HEK293T (cell line): Measurements from ENCODE around the gene LYZL6.

Experiments
- CTCF ChIA-PET: fragments of 350-600 bp; formaldehyde crosslinking; extraction: SDS; loops from one replicate; lab custom pipeline; 2021; ENCODE audit warnings: antibody characterized with exemption, inconsistent platforms; lab: Yijun Ruan, JAX
- POLR2A ChIA-PET: fragments of 350-600 bp; formaldehyde crosslinking; extraction: SDS; loops from one replicate; lab custom pipeline; 2020; ENCODE audit warnings: antibody characterized with exemption, inconsistent platforms; lab: Yijun Ruan, JAX
- DNase-seq: peaks from one replicate; pipeline ENCODE4 v3.0.0; 2012; ENCODE audit warnings: mixed read lengths; ENCODE audit errors: extremely low spot score
- ARNT ChIP-seq: fragments of 450-650 bp; IDR thresholded peaks from 2 replicates; pipeline ENCODE4 v1.6.1; 2017; ENCODE audit warnings: mild to moderate bottlenecking
- BHLHE40 ChIP-seq: fragments of 450-650 bp; IDR thresholded peaks from 2 replicates; pipeline ENCODE4 v1.6.1; 2016; ENCODE audit warnings: mild to moderate bottlenecking, moderate library complexity, borderline replicate concordance
- CTBP1 ChIP-seq: fragments of 450-650 bp; IDR thresholded peaks from 2 replicates; pipeline ENCODE4 v1.6.1; 2016; ENCODE audit warnings: borderline replicate concordance
- ELF4 ChIP-seq: fragments of 450-650 bp; IDR thresholded peaks from 2 replicates; pipeline ENCODE4 v1.6.1; 2017; ENCODE audit warnings: antibody characterized with exemption
- FOXA1 ChIP-seq: fragments of 450-650 bp; IDR thresholded peaks from 2 replicates; pipeline ENCODE4 v1.6.1; 2016; ENCODE audit warnings: mild to moderate bottlenecking
- FOXK2 ChIP-seq: fragments of 450-650 bp; IDR thresholded peaks from 2 replicates; pipeline ENCODE4 v1.6.1; 2016; ENCODE audit warnings: mild to moderate bottlenecking
- FOXM1 ChIP-seq: fragments of 450-650 bp; IDR thresholded peaks from 2 replicates; pipeline ENCODE4 v1.6.1; 2017; ENCODE audit warnings: mild to moderate bottlenecking, borderline replicate concordance
- HDGF ChIP-seq: fragments of 450-650 bp; IDR thresholded peaks from 2 replicates; pipeline ENCODE4 v1.6.1; 2017; ENCODE audit warnings: antibody characterized with exemption, borderline replicate concordance
- L3MBTL2 ChIP-seq: fragments of 450-650 bp; conservative IDR thresholded peaks from 2 replicates; pipeline ENCODE4 v1.6.1; 2016; ENCODE audit warnings: mild to moderate bottlenecking
- LEF1 ChIP-seq: fragments of 450-650 bp; IDR thresholded peaks from 2 replicates; pipeline ENCODE4 v1.6.1; 2017; ENCODE audit warnings: mild to moderate bottlenecking, borderline replicate concordance
- NFRKB ChIP-seq: fragments of 450-650 bp; IDR thresholded peaks from 2 replicates; pipeline ENCODE4 v1.6.1; 2016; ENCODE audit warnings: mild to moderate bottlenecking, moderate library complexity
- SP1 ChIP-seq: fragments of 450-650 bp; IDR thresholded peaks from 2 replicates; pipeline ENCODE4 v1.6.1; 2017
- SUZ12 ChIP-seq: fragments of 450-650 bp; IDR thresholded peaks from 2 replicates; pipeline ENCODE4 v1.6.1; 2016; ENCODE audit warnings: mild to moderate bottlenecking
- TARDBP ChIP-seq: fragments of 450-650 bp; IDR thresholded peaks from 2 replicates; pipeline ENCODE4 v1.6.1; 2016
- ZNF384 ChIP-seq: fragments of 450-650 bp; IDR thresholded peaks from 2 replicates; pipeline ENCODE4 v1.6.1; 2016
- TF ChIP-seq, protein P1 (sequence below): fragments of 450-650 bp; IDR thresholded peaks from 2 replicates; pipeline ENCODE4 v1.6.1; 2016

LYZL6 gene

DNA sequence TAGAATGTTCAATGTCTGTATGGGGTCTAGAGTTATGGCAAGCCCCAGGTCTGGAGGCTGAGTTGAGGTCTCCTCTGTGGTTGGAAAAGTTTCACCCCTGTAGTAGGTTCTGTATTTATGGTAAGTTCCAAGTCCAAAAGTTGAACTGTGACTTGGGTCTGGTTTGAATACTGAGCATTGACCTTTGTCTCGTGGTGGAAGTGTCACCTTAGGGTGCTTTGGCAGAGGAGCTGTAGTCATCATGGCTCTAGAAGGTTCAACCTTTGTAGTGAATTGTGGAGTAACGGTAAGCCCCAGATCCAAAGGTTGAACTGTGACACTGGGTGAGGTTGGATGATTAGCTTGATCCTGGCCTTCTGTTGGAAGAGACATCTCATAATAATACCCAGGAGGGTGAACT is 30.6 kb downstream of the LYZL6 start:
- CTCF ChIA-PET, result no interaction called here
- TF ChIP-seq CTBP1 (no peak), FOXM1 (no peak), BHLHE40 (no peak), LEF1 (no peak), L3MBTL2 (no peak), FOXA1 (no peak), SP1 (no peak), FOXK2 (no peak), ELF4 (no peak), TARDBP (no peak), ZNF384 (no peak), HDGF (no peak)
- TF ChIP-seq, protein P1, sequence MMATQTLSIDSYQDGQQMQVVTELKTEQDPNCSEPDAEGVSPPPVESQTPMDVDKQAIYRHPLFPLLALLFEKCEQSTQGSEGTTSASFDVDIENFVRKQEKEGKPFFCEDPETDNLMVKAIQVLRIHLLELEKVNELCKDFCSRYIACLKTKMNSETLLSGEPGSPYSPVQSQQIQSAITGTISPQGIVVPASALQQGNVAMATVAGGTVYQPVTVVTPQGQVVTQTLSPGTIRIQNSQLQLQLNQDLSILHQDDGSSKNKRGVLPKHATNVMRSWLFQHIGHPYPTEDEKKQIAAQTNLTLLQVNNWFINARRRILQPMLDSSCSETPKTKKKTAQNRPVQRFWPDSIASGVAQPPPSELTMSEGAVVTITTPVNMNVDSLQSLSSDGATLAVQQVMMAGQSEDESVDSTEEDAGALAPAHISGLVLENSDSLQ, result no peak
- no peak for DNase-seq
- POLR2A ChIA-PET, result interaction anchor here (1.4 to 4.4 kb wide), 2 partner anchors 18 kb away, joined by 4 to 18 read pairs; partner anchors contain the start of gene RDM1

DNA sequence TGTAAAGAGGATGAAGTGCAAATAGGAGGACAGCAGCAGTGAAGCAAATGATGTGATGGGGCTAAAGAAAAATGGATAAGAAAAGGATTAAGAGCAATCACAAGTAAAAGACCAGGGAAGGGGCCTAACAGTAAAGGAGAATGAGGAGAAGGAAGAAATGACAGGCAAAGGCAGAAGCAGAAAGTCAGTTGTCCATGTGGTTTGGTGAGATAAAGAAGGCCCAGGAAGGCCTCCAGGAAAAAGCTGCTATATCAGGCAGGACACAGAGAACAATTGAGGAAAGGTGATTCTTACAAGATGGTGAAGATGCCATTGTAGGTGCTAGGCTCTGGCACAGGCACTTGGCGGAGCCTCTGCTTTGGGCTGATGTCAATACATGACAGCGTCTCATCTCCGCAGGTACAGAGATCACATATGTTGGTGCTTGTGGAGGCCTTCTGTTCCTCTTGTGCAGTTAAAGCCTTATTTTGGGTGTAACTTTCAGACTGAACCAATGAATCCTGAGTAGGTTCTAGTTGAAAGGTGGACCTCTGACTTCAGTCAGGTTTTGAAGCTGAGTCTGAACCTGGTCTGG is 31.1 kb downstream of the LYZL6 start:
- ChIA-PET CTCF (no interaction called here), POLR2A (interaction anchor here (1.0 to 1.4 kb wide), 2 partner anchors 11 to 19 kb away, joined by 3 to 4 read pairs; no protein-coding TSS in a partner anchor)
- DNase-seq, result no peak
- TF ChIP-seq ELF4 (no peak), L3MBTL2 (no peak), TARDBP (no peak), FOXK2 (no peak), ARNT (no peak), LEF1 (no peak), NFRKB (no peak), BHLHE40 (no peak), SUZ12 (no peak)
- TF ChIP-seq, protein P1, result no peak

DNA sequence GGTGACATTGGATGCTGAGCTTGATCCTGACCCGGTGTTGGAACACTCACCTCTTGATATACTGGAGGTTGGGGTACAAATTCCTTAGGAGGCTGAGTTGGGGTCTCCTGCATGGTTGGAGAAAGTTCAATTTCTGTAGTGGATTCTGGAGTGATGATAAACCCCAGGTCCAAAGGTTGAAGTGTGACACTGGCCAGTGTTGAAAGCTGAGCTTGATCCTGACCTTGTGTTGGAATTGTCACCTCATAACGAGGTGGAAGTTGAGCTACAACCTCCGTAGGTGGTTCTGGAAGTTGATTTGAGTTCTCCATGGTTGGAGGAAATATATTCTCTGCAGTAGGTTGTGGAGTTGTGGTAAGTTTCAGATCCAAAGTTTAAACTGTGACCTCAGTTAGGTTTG is 34.1 kb downstream of the LYZL6 start:
- TF ChIP-seq LEF1, result no peak
- no peak for TF ChIP-seq SUZ12
- TF ChIP-seq FOXK2, result no peak
- no peak for TF ChIP-seq ARNT
- no peak for TF ChIP-seq FOXA1
- TF ChIP-seq, protein P1, result no peak
- TF ChIP-seq ELF4, result no peak
- ChIA-PET POLR2A (interaction anchor here (2.5 kb wide), 1 partner anchor 22 kb away, joined by 7 read pairs; the partner anchor contains the start of gene RDM1), CTCF (no interaction called here)
- DNase-seq, result no peak

DNA sequence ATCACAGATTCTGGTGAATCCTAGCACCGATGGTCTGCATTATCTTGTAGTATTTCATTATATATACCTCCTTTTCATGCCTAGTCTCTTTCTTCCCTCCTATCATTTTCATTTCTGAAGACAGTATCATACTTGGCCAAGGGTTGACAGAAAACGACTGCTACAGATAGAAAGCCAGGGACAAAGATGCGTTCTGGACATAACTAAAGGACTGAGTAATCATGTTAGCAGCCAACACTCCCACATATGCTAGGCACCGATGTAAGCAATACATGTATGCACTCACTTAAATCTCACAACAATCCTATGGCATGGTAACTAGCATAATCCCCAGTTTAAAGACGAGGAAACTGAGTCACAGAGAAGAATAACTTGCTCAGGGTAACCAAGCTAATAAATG is 35.8 kb downstream of the LYZL6 start:
- ChIA-PET CTCF (interaction anchor here (1.0 kb wide), 1 partner anchor 31 kb away, joined by 3 read pairs; no protein-coding TSS in a partner anchor), POLR2A (interaction anchor here (0.8 kb wide), 1 partner anchor 23 kb away, joined by 3 read pairs; the partner anchor contains the start of gene RDM1)
- DNase-seq, result no peak
- TF ChIP-seq TARDBP, result no peak
- TF ChIP-seq L3MBTL2, result no peak
- TF ChIP-seq SP1, result no peak
- TF ChIP-seq FOXA1, result no peak
- TF ChIP-seq ZNF384, result no peak
- no peak for TF ChIP-seq SUZ12
- TF ChIP-seq LEF1, result no peak
- TF ChIP-seq NFRKB, result no peak

DNA sequence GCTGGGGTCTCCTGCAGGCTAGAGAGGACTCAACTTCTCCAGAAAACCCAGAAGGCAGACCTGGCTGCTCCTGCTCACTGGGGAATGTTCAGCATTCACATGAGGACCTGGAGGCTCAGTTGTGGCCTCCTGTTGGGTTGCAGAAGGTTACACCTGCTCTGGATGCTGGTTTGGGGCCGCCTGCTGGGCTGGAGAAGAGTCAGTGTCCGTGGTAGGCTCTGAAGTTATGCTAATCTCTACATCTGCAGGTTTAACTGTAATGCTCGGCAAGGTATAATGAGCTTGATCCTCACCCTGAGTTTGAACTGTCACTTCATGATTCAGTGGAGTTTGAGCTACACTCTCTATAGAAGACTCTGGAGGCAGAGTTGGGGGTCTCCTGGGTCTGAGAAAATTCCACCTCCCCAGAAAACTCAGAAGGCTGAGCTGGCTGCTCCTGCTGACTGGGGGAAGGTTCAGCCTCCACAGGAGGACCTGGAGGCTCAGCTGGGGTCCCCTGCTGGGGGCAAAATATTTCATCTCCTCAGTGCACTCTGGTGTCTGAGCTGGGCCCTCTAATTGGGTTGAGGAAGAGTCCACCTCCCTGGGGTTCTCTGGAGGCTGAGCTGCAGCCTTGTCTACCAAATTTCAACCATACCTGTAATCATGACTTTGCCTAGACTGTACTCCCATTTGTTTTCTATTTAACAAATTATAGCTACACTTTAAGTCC is 36.4 kb downstream of the LYZL6 start:
- TF ChIP-seq FOXK2 (no peak), NFRKB (no peak), TARDBP (no peak), SP1 (no peak), HDGF (no peak), ELF4 (no peak), BHLHE40 (no peak), CTBP1 (no peak), ARNT (no peak), SUZ12 (no peak), FOXM1 (no peak), FOXA1 (no peak), L3MBTL2 (no peak)
- TF ChIP-seq, protein P1, result no peak
- POLR2A ChIA-PET, result interaction anchor here (0.8 kb wide), 1 partner anchor 24 kb away, joined by 3 read pairs; the partner anchor contains the start of gene RDM1
- DNase-seq, result no peak
- CTCF ChIA-PET, result interaction anchor here (1.0 kb wide), 2 partner anchors 31 to 143 kb away, joined by 3 read pairs; no protein-coding TSS in a partner anchor
